K562 (cell line): ENCODE data around the gene ACADVL. TPM values are rescaled to one million over a fixed set of nuclear protein-coding genes. Genes with fewer than 3 reads are reported as not detected.
A peak's percentile ranks its signal among the peaks of the same experiment; 100 is the strongest.

ENCODE experiments used
- ATAC-seq: fragments of 200-7000 bp; cut with Tn5 transposase; 3 replicates; pipeline ENCODE4 v1.9.1; 2020; ENCODE audit warnings: moderate library complexity
- BruUV-seq: library from RNA; stranded (reverse); fragments of 400-500 nt; replicated peaks from 2 replicates; lab custom pipeline; 2021; lab: Mats Ljungman, UMichigan
- CTCF ChIA-PET: fragments of 300-600 bp; formaldehyde crosslinking; extraction: SDS; loops from one replicate; lab custom pipeline; 2021; ENCODE audit warnings: low intra/inter-chr PET ratio; lab: Yijun Ruan, JAX
- POLR2A ChIA-PET: fragments of 300-600, 350-650 bp; sonication (Branson Sonifier 250); formaldehyde crosslinking; extraction: SDS; loops from one replicate; lab custom pipeline; 2021; ENCODE audit warnings: antibody characterized with exemption, inconsistent platforms; lab: Yijun Ruan, JAX
- DNase-seq, 4 experiments: peaks; one replicate each; pipeline versions ENCODE4 v3.0.0 to v3.0.0-alpha.2; 2011 to 2018; ENCODE audit warnings: low spot score in 3 of 4, mixed read lengths in 3 of 4; ENCODE audit errors: extremely low read depth in 1 of 4
- FAIRE-seq: peaks from 2 replicates; lab custom pipeline; 2011; peaks lifted over from hg19 to GRCh38; lab: Jason Lieb, UNC
- H2AFZ ChIP-seq: 2 replicates; pipeline ENCODE4 v1.6.0; 2011; ENCODE audit warnings: low read depth, low read length, control low read depth, inconsistent platforms
- H3K27ac ChIP-seq: fragments of 200-600 bp; 3 replicates; pipeline ENCODE4 v1.8.0; 2011; ENCODE audit warnings: low read depth, mild to moderate bottlenecking, control low read depth, inconsistent platforms, low read length, moderate library complexity, mixed read lengths; ENCODE audit errors: extremely low read depth
- H3K27me3 ChIP-seq, 2 experiments: fragments of 300-600 bp in 1 of 2; 2 replicates in 1 of 2; 3 replicates in 1 of 2; pipeline versions ENCODE4 v1.6.0 to v1.8.0; 2011; ENCODE audit warnings: inconsistent platforms in 2 of 2, low read length in 2 of 2, mild to moderate bottlenecking in 1 of 2, mixed read lengths in 1 of 2, moderate library complexity in 1 of 2; ENCODE audit not compliant: control insufficient read depth in 2 of 2, insufficient read depth in 2 of 2
- H3K36me3 ChIP-seq: fragments of 300-600 bp; 3 replicates; pipeline ENCODE4 v1.8.0; 2011; ENCODE audit warnings: mild to moderate bottlenecking, low read length, inconsistent platforms; ENCODE audit not compliant: control insufficient read depth, insufficient read depth
- H3K4me1 ChIP-seq, 2 experiments: fragments of 200-600 bp in 1 of 2; replicated peaks in 1 of 2; 2 replicates in 1 of 2; 3 replicates in 1 of 2; pipeline versions ENCODE4 v1.5.1 to v1.8.0; 2011; ENCODE audit warnings: inconsistent platforms in 2 of 2, low read length in 2 of 2, mild to moderate bottlenecking in 1 of 2, mixed read lengths in 1 of 2, moderate library complexity in 1 of 2; ENCODE audit not compliant: control insufficient read depth in 2 of 2, insufficient read depth in 2 of 2
- H3K4me2 ChIP-seq: 2 replicates; pipeline ENCODE4 v1.6.1; 2011; ENCODE audit warnings: low read length, control low read depth, inconsistent platforms, mixed read lengths; ENCODE audit not compliant: insufficient read depth
- H3K4me3 ChIP-seq: fragments of 200-600 bp; sonication (generic), shearing (Covaris generic); 2 replicates; pipeline ENCODE4 v1.5.1; 2016; ENCODE audit warnings: control low read depth, inconsistent platforms
- H3K79me2 ChIP-seq: fragments of 200-600 bp; 3 replicates; pipeline ENCODE4 v1.8.0; 2011; ENCODE audit warnings: low read length, inconsistent platforms; ENCODE audit not compliant: control insufficient read depth, insufficient read depth
- H3K9ac ChIP-seq, 2 experiments: 2 replicates each; pipeline versions ENCODE4 v1.6.0 to v1.6.1; 2011; ENCODE audit warnings: low read depth in 2 of 2, low read length in 2 of 2, control low read depth in 1 of 2, inconsistent platforms in 1 of 2, mild to moderate bottlenecking in 1 of 2, mixed read lengths in 1 of 2; ENCODE audit not compliant: insufficient read depth in 1 of 2
- H3K9me1 ChIP-seq: one replicate; pipeline ENCODE4 v1.6.0; 2011; ENCODE audit warnings: inconsistent platforms, mild to moderate bottlenecking, low read length, moderate library complexity; ENCODE audit not compliant: control insufficient read depth, insufficient read depth
- H3K9me3 ChIP-seq: replicated peaks from 2 replicates; pipeline ENCODE4 v1.5.1; 2011; ENCODE audit warnings: low read depth, low read length, inconsistent platforms; ENCODE audit not compliant: control insufficient read depth, insufficient read depth
- H4K20me1 ChIP-seq: replicated peaks from 2 replicates; pipeline ENCODE4 v1.6.1; 2011; ENCODE audit warnings: low read length, inconsistent platforms, mixed read lengths; ENCODE audit not compliant: control insufficient read depth, insufficient read depth
- CAMTA2 ChIP-seq: fragments of 250-450 bp; sonication (Bioruptor Pico); conservative IDR thresholded peaks from 2 replicates; pipeline ENCODE4 v1.5.1; 2022
- CBX8 ChIP-seq: fragments of 200-600 bp; sonication (generic); IDR thresholded peaks from 2 replicates; pipeline ENCODE4 v1.6.1; 2012; ENCODE audit warnings: borderline replicate concordance, mixed run types, low read depth, mild to moderate bottlenecking, moderate library complexity, mixed read lengths, low read length, control low read depth, inconsistent platforms; ENCODE audit not compliant: poor library complexity, severe bottlenecking; ENCODE audit errors: extremely low read depth
- ELF4 ChIP-seq: fragments of 450-650 bp; formaldehyde crosslinking; IDR thresholded peaks from 2 replicates; pipeline ENCODE4 v1.4.0; 2022; ENCODE audit warnings: missing genetic modification characterization
- EP300 ChIP-seq: IDR thresholded peaks from 2 replicates; pipeline ENCODE4 v1.6.1; 2012; ENCODE audit warnings: low read length, improper control_type of control experiment
- ETV5 ChIP-seq: sonication (generic); formaldehyde crosslinking; IDR thresholded peaks from 2 replicates; pipeline ENCODE4 v1.4.0; 2020; ENCODE audit warnings: low read depth, mild to moderate bottlenecking, missing genetic modification reagents
- FOXM1 ChIP-seq, 2 experiments: fragments of 450-650 bp in 1 of 2; sonication (generic) in 1 of 2; formaldehyde crosslinking in 1 of 2; IDR thresholded peaks; 2 replicates each; pipeline versions ENCODE4 v1.6.1 to v1.9.0; 2017 to 2022; ENCODE audit warnings: low read depth in 2 of 2, mild to moderate bottlenecking in 2 of 2, missing genetic modification reagents in 1 of 2, moderate library complexity in 1 of 2
- KDM4B ChIP-seq, 2 experiments: fragments of 450-650 bp in 1 of 2; sonication (generic) in 1 of 2; IDR thresholded peaks; 2 replicates each; pipeline ENCODE4 v1.6.1; 2016 to 2017; ENCODE audit warnings: borderline replicate concordance in 2 of 2, antibody characterized with exemption in 1 of 2, low read depth in 1 of 2, mild to moderate bottlenecking in 1 of 2
- OTX1 ChIP-seq: fragments of 450-650 bp; formaldehyde crosslinking; IDR thresholded peaks from 2 replicates; pipeline ENCODE4 v1.4.0; 2022; ENCODE audit warnings: mild to moderate bottlenecking
- PHF20 ChIP-seq: fragments of 450-650 bp; IDR thresholded peaks from 2 replicates; pipeline ENCODE4 v1.6.1; 2018; ENCODE audit not compliant: partially characterized antibody
- SETDB1 ChIP-seq: IDR thresholded peaks from one replicate; pipeline ENCODE4 v1.6.1; 2012; ENCODE audit warnings: low read length, control low read depth, inconsistent platforms
- SP2 ChIP-seq: IDR thresholded peaks from 2 replicates; pipeline ENCODE4 v1.6.1; 2011; ENCODE audit warnings: mild to moderate bottlenecking, low read depth, low read length, moderate library complexity; ENCODE audit not compliant: poor library complexity, severe bottlenecking; ENCODE audit errors: extremely low read depth
- SREBF2 ChIP-seq: sonication (generic); formaldehyde crosslinking; IDR thresholded peaks from 2 replicates; pipeline ENCODE4 v1.4.0; 2020; ENCODE audit warnings: mild to moderate bottlenecking, missing genetic modification reagents
- TAF15 ChIP-seq: fragments of 200-400 bp; formaldehyde crosslinking; IDR thresholded peaks from 2 replicates; pipeline ENCODE4 v1.6.1; 2017; ENCODE audit warnings: mild to moderate bottlenecking, low read depth, low read length, moderate library complexity
- ZFP1 ChIP-seq: fragments of 450-650 bp; formaldehyde crosslinking; IDR thresholded peaks from 2 replicates; pipeline ENCODE4 v1.4.0; 2020; ENCODE audit warnings: mild to moderate bottlenecking, mixed read lengths
- ZNF140 ChIP-seq: fragments of 250-450 bp; sonication (Bioruptor Pico); IDR thresholded peaks from 2 replicates; pipeline ENCODE4 v1.8.0; 2021; ENCODE audit warnings: moderate library complexity, mild to moderate bottlenecking, inconsistent platforms
- ZNF274 ChIP-seq: IDR thresholded peaks from 2 replicates; pipeline ENCODE4 v1.6.1; 2011; ENCODE audit warnings: low read depth, mild to moderate bottlenecking, low read length, moderate library complexity, borderline replicate concordance
- ZNF408 ChIP-seq: fragments of 250-450 bp; sonication (Bioruptor Pico); IDR thresholded peaks from 2 replicates; pipeline ENCODE4 v1.4.0; 2020; ENCODE audit warnings: low read depth, mild to moderate bottlenecking, moderate library complexity
- WGBS: fragments of 100-300 bp; shearing (Covaris generic); methylation state at CpG from one replicate; pipeline ENCODE4 v1.1.6; 2016; ENCODE audit warnings: low coverage, mixed read lengths; ENCODE audit not compliant: insufficient coverage; ENCODE audit errors: missing lambda C conversion rate; 5-methylcytosine and 5-hydroxymethylcytosine counted together
- in situ Hi-C: fragments of 300-500 bp; cut with MboI; formaldehyde crosslinking; loops from 4 replicates; pipeline ENCODE4 v1.15.0; 2018; ENCODE audit warnings: inconsistent platforms, mixed read lengths
- intact Hi-C: fragments of 100-400 bp; cut with micrococcal nuclease; formaldehyde crosslinking; loops from 2 replicates; pipeline ENCODE4 v1.14.2; 2022
- polyA plus RNA-seq, 8 experiments: library from polyadenylated mRNA; depleted of rRNA in 4 of 8; stranded (reverse) in 5 of 8; unstranded in 3 of 8; fragments of >200 nt; fragmentation: Nextera tagmentation in 2 of 8; fragmentation: Illumina TruSeq in 1 of 8; extraction: Ambion mirVana in 2 of 8; extraction: Trizol in 1 of 8; gene quantifications; 2 replicates each; pipeline versions ENCODE4 v1.2.1 to v1.2.3, GENCODE V29; 2011 to 2014; ENCODE audit warnings: inconsistent platforms in 1 of 8, missing spikeins in 1 of 8
- total RNA-seq, 7 experiments: library from RNA; depleted of rRNA in 6 of 7; stranded (reverse); fragments of >200 nt in 6 of 7; fragmentation: Illumina TruSeq in 2 of 7; extraction: Trizol in 2 of 7; gene quantifications; 2 replicates each; pipeline versions ENCODE4 v1.2.1 to v1.2.3, GENCODE V29; 2011 to 2021; ENCODE audit warnings: low replicate concordance in 1 of 7
- TF ChIP-seq, protein P1 (sequence below): fragments of 250-450 bp; sonication (Bioruptor Pico); IDR thresholded peaks from 2 replicates; pipeline ENCODE4 v1.8.0; 2021; ENCODE audit warnings: moderate library complexity, mild to moderate bottlenecking, inconsistent platforms
- TF ChIP-seq, protein P2 (sequence below): fragments of 450-650 bp; formaldehyde crosslinking; IDR thresholded peaks from 2 replicates; pipeline ENCODE4 v1.4.0; 2022; ENCODE audit warnings: missing genetic modification characterization
- TF ChIP-seq, protein P3 (sequence below): sonication (generic); formaldehyde crosslinking; IDR thresholded peaks from 2 replicates; pipeline ENCODE4 v1.8.1; 2023; ENCODE audit warnings: mild to moderate bottlenecking, missing genetic modification reagents

Gene ACADVL
- total and polyA plus RNA-seq, 9 of the 15 experiments (the other 6 are each of a cell fraction or from before 2014, with no cell fraction given) = 25.5 to 449 (median 214) TPM

DNA sequence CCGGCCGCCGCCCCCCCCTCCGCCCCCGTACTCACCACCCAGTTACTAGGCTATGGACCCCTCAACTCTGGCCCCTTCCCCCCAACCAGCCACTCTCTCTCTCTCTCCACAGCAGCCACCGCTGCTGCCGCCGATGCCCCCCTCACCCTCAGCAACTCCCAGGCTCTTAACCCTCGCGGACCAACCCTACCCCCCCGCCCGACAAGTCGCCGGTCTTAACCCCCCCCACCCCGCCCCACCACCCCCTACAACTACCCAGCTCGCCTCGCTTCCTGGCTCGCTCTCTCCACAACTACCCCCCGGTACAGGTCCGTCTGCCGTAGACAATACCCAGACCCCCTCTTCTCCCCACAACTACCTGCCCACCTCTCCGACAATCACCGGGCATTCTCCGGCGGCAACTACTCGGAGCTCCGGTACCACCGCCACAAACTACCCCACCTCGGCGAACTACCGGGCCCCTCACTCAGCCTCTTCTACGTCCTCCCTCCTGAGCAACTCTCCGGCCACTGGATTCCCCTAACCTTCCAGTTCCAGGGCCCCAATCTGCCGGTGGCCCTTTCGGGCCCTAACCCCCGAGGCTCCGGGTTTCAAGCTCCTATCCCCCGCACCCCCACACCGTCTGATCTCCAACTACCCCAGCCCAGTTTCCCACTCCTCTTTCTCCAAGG lies 18.8 kb downstream of the ACADVL start:
- Histone ChIP-seq H3K36me3 (peaks cover 53% of the 10 kb centered on the region; the same call in 2 of the 3 replicates), H3K79me2 (peaks cover 79% of the 10 kb centered on the region), H3K9me3 (no peaks in the 10 kb centered on the region), H3K27me3 (no peaks in the 10 kb centered on the region), H3K4me2 (peak overlapping the region; percentile 81), H3K4me1 (peaks cover 38 to 42% of the 10 kb centered on the region in 2 experiments; a peak in 4 of 5 replicates), H4K20me1 (peaks cover 5% of the 10 kb centered on the region; the same call in 1 of the 2 replicates), H2AFZ (0 out of 2 replicates have a peak overlapping the region, but pooled peaks have one; percentile 24), H3K27ac (peak overlapping the region; percentile 96), H3K9ac (peak overlapping the region; percentile 98 to 99), H3K9me1 (no peaks in the 10 kb centered on the region), H3K4me3 (peak overlapping the region; percentile 79)
- no TSS peak for BruUV-seq
- FAIRE-seq (no peak), DNase-seq (peak; percentile 38 to 67 (median 50)), ATAC-seq (no peak)
- POLR2A ChIA-PET = interaction anchor here (1.1 to 6.6 kb wide), 3 partner anchors 10 to 58 kb away, joined by 3 to 73 read pairs (median 5); partner anchors contain the start of genes ACADVL and DLG4
- CTCF ChIA-PET = no interaction called here
- in situ Hi-C loops = no loop called here
- 0% methylated on average over 14 of the region's 39 CpGs for WGBS
- intact Hi-C loops = loop anchor here (2.0 to 5.0 kb wide), 2 partner anchors 14 to 44 kb away; partner anchors contain the start of genes ELP5 and SLC2A4
- TF ChIP-seq SETDB1 (no peak), EP300 (no peak), TAF15 (no peak), SP2 (no peak), ZNF140 (CRISPR knock-in tag) (no peak), FOXM1 (IDR thresholded peaks at IDR 0.05; ENCODE audit: low read depth) (no peak), FOXM1 (CRISPR knock-in tag; IDR thresholded peaks at IDR 0.05; ENCODE audit: low read depth) (0 out of 2 replicates have a peak, but pooled peaks have one; percentile 2), SREBF2 (CRISPR knock-in tag) (no peak), PHF20 (no peak), OTX1 (CRISPR knock-in tag) (no peak), ZNF274 (no peak), KDM4B (IDR thresholded peaks at IDR 0.05; ENCODE audit: borderline replicate concordance in 2 of 2, low read depth in 1 of 2) (no peak), ELF4 (CRISPR knock-in tag) (0 out of 2 replicates have a peak, but pooled peaks have one; percentile 53), ZFP1 (no peak), ETV5 (CRISPR knock-in tag) (no peak), CBX8 (no peak), CAMTA2 (CRISPR knock-in tag) (no peak), ZNF408 (no peak)
- TF ChIP-seq, protein P1, sequence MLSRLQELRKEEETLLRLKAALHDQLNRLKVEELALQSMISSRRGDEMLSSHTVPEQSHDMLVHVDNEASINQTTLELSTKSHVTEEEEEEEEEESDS (CRISPR knock-in tag) = no peak
- TF ChIP-seq, protein P2, sequence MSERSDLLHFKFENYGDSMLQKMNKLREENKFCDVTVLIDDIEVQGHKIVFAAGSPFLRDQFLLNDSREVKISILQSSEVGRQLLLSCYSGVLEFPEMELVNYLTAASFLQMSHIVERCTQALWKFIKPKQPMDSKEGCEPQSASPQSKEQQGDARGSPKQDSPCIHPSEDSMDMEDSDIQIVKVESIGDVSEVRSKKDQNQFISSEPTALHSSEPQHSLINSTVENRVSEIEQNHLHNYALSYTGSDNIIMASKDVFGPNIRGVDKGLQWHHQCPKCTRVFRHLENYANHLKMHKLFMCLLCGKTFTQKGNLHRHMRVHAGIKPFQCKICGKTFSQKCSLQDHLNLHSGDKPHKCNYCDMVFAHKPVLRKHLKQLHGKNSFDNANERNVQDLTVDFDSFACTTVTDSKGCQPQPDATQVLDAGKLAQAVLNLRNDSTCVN (CRISPR knock-in tag) = no peak
- TF ChIP-seq, protein P3, sequence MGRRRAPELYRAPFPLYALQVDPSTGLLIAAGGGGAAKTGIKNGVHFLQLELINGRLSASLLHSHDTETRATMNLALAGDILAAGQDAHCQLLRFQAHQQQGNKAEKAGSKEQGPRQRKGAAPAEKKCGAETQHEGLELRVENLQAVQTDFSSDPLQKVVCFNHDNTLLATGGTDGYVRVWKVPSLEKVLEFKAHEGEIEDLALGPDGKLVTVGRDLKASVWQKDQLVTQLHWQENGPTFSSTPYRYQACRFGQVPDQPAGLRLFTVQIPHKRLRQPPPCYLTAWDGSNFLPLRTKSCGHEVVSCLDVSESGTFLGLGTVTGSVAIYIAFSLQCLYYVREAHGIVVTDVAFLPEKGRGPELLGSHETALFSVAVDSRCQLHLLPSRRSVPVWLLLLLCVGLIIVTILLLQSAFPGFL (CRISPR knock-in tag) = no peak
